HG03064 (cell line): ENCODE results near the gene CST7.

Experiments
- ATAC-seq: cut with Tn5 transposase; IDR thresholded peaks from one replicate; pipeline ENCODE4 v1.9.1; 2021; ENCODE audit warnings: low read depth; ENCODE audit not compliant: unreplicated experiment

Gene CST7

GRCh38 chr20:24981790-24982189, 32.7 kb downstream of the CST7 start:
- no peak for ATAC-seq

DNA sequence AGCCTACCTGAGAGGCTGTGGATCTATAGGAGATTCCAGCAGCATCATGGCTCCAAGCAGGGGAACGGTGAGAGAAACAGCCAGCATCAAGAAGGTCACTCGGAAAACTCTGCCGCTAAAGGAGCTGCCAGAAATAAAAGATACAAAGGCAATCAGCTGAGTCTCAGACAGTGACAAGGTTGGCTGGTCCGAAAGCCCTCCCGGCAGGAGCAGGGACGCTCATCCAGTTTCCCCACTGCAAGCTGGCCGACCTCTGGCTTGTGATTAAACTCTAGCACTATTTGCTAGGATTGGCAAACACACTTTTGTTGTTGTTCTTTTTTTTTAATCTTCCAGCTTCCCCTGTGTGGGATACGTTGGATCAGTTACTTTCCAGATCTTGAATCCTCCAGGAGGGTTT, 34.8 kb downstream of the CST7 start:
- ATAC-seq: no peak

GRCh38 chr20:24984961-24985640, 36.0 kb downstream of the CST7 start:
- no peak for ATAC-seq

- ATAC-seq: no peak
These were observed 36.7 kb downstream of the CST7 start for GRCh38 chr20:24985802-24986201.

- no peak for ATAC-seq
These were observed 37.5 kb downstream of the CST7 start for GRCh38 chr20:24986436-24987015.

- ATAC-seq: no peak
These were observed 38.2 kb downstream of the CST7 start for GRCh38 chr20:24987244-24987643.

- no peak for ATAC-seq
These were observed 39.1 kb downstream of the CST7 start for GRCh38 chr20:24987873-24988835.

DNA sequence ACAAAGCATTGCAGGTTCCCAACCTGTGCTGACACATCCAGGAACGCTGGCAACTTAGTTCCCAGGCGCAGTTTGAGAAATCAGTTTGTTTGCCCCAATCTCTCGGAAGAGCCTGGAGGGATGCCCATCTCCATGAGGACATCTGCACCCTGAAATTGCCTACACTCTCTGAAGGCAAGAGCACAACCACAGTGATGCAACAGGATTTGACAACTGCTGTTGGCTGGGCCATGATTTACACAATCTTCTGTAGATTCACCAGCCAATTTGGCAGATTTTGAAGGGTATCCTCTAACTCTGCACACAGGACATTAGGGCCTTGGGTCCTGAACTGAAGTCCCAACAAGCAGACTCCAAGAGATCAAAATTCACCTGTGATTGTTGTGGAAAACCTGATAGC, 40.1 kb downstream of the CST7 start:
- no peak for ATAC-seq

GRCh38 chr20:24990810-24991252, 41.8 kb downstream of the CST7 start:
- no peak for ATAC-seq

- peak; percentile 28 for ATAC-seq
These were observed 42.9 kb downstream of the CST7 start for GRCh38 chr20:24991897-24992486.

DNA sequence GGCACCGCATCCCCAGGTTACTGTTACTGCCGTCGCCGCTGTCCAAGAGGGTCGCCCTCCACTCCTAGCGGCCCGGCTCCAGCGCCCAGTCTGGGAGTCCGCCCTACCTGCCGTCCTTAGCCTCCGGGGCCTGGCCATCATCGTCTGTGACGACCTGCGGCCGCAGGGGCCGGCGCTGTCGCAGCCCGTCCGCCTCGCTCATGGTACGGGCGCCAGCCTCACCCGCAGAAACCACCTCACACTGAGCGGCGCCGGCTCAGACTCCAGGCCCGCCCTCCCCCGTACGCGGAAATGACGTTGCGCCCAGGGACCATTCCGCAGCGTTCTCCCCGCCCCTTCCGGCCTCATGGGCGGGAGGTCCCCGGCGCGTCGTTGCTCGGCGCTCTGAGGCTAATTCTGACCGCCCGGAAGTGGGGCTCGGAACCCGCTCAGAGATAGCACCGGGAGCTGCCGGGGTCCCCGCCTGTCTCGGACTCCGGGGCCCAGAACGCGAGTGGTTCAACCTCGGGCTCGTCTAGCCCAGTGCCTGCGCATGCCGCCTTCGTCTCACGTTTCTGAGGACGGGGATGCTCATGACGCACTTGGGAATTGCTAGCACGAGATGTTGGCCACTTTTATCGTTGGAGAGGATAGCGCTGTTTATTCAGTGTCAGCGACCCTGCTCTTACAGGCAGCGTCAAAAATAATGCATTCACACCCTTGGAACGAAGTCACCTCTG, 43.6 kb downstream of the CST7 start, which contains the start of gene APMAP:
TSS of gene APMAP (minus strand) at position 265 of the 719 bp plus-strand sequence. CDS start at position 202, 63 bp downstream.
- peak; percentile 96 for ATAC-seq

GRCh38 chr20:24993337-24994185, 44.5 kb downstream of the CST7 start:
- no peak for ATAC-seq

GRCh38 chr20:24994186-24994465, 45.1 kb downstream of the CST7 start:
- ATAC-seq: no peak

- ATAC-seq: no peak
These were observed 45.6 kb downstream of the CST7 start for GRCh38 chr20:24994470-24995368.

DNA sequence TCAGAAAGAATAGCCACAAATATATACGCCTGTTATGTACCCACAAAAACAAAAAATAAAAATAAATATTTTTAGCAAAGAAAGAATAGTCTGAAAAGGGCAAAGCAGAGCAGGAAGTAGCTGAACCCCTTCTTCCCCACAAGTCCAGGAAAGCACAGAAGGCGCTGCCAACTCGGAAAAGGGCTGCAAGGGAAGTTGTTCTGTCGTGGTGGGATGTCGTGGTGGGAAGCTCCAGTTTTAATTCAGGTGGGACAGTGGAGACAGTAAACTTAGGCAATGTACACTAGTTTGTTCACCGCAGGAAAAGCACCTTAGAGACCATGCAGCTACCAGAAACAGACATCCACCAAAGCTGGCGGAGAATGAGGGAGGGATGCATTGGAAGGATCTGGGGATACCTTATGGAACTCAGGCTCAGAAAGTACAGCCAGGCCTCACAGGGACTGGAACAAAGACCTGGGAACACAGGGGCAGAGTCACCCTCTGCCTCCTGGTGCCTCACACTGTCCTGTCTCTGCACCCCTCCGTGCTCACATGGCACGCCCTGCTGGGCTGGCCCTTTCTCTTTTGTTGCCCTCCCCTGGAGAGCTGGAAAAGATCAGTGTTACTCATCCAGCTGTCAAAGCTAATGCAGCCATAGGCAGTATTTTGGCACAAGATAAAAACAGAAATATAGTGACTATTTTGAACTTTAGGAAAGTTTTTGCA, 46.8 kb downstream of the CST7 start:
- no peak for ATAC-seq

DNA sequence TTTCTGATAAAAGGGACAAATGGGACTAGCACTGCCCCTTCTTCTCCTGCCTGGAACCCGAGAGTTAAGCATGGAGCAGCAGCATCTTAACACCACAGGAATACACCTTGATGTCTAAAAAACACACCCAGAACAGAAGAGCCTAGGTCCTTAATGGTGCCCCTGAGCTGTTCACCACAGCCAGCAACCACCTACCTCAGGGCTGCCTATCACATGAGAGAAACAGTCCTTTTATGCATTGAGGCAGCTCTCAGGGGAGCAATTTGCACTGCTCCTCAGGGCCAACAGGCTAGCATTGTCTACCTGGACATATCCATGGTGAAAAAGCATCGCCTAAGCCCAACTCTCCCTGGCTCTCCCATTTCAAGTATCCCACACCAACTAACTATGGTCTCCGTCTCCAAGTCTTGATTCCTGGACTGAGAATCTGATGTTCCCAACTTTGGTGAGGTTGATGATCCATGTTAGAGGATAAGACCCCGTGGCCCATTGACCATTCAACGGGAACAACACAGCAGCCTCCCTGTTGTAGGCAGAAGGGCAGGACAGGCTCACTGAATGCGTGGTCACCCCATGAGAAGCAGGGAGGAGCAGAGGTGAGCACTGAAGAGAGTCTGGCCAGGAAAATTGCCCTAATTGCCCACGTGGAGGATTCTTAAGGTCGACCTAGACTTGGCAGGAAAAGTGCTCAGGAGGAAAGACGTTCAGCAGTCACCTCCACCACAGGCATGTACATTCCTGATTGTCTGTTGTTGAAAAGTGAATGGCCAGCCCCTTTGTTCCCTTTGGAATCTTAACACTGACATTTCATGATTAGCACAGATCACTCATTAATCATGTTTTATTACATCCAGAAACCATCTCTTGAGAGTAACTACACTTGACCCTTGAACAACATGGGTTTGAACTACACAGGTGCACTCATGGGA, 47.6 kb downstream of the CST7 start:
- no peak for ATAC-seq

GRCh38 chr20:24998121-24998520, 49.1 kb downstream of the CST7 start:
- ATAC-seq: no peak
